Left hindlimb (tissue), 1 donor: ENCODE data around the gene PGLYRP3.

Experiments
- DNase-seq: peaks from one replicate; pipeline ENCODE4 v3.0.0-alpha.2; 2018

Gene PGLYRP3

DNA sequence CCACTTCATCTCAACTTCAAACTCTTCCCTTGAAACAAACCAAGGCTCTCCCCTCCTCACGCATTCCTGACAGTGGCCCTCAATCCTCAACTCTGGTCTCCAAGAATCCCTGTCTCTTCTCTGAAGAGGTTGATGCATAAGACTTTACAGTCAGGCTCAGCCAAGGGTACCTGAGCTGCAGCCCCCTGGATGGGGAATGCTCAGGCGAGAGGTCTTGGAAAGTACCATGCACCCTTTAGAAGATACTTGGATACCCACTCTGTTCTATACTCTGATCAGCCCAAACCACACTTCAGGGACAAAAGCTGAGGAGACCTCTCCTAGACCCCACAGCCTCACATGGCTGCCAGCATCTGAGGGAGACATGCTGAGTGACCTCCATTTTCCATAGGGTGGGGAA lies 536 bp upstream of the PGLYRP3 start:
- DNase-seq: no peak

DNA sequence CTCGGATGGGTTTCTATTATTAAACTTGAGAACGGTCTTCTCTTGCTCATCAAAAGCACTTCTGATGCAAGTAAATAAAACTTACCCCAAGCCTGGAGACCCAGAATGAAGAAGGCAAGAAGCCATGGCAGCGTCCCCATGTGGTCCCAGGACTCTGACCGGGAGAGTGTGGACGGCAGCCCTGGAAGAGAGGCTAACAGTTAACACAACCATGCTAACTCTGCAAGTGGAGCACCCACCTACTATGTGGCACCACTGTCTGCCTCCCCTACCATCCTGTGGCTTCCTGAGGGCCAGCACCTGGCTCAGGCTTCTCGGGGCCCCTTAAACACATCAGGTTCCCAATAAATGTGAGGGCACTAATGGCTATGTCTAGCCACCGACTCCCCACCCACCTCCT lies 2.2 kb downstream of the PGLYRP3 start:
- no peak for DNase-seq

DNA sequence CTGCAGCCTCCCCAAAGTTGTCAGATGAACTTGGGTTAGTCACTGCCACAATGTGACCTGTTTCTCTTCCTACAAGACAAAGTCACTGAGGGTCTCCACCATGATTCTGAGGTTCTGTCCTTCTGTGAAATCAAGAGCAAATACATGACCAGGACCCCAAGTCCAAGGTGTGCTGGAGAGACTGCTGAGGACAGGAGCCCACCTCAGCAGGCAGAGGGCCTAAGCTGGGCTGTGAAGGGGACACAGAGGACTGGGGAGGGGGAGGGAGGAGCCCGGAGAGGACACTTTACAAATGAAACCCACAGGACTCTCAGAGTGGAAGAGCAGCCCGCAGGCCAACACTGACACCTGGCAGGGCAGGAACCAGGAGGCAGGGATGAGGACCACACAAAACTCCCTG lies 3.3 kb downstream of the PGLYRP3 start:
- DNase-seq: no peak

DNA sequence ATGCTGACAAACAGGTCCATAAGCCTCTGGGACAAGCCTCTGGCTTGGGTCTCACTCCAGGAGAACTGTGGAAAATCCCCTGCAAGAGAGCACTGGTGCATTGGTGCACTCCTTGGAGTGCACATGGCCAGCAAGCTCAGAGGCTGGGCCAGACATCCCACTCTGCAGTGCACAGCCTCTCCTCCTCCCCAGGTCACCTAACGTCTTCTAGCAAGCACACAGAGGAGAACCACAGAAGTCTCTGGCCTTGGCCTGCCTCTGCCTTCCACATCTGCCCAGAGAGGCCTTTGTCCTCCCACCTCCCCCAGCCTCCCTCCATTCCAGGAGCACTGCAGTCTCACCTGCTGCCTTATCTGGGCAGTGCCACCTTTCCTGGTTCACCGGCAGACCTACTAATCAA lies 4.2 kb downstream of the PGLYRP3 start:
- DNase-seq: no peak

DNA sequence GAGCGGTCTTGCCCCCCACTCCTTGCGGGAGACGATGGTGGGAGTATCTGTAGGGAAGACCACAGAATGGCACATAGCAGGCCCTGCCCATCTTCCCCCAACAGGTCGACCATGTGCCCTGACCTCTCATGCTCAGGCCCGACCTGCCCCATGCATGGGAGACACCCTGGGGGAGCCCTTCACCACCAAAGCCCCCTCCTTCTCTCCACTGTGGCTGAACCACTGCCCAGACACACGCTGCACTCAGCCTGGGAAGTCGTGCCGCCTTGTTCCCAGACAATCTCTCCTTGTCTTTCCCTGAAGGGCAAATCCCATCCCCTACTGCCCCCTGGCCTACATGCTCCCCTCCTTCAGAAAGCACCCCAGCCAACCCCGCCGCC lies 5.5 kb downstream of the PGLYRP3 start:
- no peak for DNase-seq

DNA sequence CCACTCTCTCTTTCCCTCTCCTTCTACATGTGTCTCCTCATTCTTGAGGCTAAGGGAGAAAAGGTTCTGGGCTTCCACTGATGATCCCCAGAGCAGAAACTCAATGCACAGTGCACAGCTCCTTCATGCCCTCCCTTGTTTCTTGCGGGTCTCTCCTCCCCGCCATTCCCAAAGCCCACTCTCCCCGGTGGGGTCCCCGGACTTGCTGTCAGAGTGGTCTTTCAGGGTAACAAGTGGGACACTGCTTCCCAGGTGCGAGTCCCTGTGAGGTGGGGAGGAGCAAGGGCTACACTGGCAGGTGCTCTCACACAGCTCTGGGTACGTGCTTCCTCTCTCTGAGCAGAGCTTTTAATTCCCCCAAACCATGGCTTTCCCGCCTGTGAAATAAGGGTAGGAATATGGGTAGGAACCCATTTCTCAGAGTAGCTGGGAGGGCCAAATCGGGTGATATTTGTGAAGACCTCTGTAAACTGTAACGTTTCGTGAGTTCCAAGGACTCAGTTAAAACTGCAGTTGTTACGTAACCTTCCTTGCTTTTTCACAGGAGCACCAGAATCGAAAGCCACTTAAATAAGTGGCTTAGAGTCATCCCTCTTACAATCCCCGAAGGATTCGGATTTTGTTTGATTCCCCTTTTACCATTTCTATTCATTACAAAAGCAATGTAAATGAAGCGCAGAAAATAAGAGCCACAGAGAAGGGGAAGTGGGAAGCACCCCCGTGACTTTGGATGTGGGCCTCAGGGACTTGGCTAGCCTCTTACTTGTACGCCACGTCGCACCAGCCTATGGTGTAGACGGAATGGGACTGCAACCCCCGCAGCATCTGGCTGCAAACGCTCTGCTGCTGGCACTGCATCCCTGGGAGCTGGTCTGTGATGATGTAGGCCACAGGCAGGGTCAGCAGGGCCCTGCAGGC lies 6.2 kb downstream of the PGLYRP3 start:
- no peak for DNase-seq

DNA sequence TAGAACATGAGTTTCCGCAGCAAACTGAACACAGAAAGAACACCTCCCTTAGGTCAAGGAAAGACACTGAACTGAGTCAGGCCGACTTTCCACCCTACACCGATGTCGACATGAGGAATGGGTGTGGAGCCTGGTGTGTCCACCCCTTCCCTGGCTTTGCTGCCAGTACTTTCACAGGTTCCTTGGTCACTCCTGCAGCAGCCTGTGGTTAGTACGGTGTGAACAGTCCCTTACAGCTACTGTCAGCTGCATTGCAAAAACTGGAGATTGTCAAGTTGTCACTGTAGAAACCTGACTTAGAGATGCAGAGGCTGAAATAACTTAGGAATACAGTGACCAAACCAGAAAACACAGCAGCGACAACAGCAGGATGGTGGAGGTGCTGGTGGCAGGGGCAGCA lies 7.1 kb downstream of the PGLYRP3 start:
- no peak for DNase-seq

DNA sequence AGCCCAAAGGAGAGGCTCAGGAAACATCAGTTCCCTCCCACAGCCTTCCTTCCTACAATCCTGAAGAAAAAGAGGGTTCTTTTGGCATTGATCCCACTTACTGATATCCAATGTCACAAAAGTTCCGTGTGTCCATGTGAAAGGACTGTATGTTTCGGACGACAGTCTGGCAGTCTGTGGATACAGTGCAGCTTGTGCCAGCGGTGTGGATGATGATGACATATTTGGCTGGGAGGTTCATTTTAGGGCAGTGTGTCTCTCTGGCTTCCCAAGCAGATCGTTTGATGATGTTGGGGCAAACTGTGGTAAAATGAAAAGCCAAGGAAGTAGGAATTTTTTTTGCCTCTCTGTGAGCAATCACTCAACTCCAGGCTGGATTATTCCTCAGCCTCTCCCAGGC lies 10.4 kb downstream of the PGLYRP3 start:
- no peak for DNase-seq

DNA sequence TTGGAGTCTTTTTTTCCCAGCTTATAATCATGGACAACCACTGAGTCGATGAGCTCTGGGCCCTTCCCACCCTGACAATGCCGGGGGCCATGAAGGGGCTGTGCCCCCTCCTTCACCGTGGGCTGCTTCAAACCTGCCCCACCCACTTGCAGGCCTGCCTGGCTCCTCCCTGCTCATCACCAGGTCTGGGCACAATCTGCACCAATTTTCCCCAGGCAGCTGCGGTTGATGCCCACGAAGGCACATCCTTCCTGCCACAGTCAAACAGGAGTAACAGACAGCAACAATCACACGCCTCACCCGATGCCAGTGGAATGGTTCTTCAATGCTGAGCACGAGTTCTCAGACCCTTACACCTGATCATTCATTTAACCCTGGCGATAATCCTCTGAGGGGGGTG lies 18.9 kb downstream of the PGLYRP3 start:
- no peak for DNase-seq

DNA sequence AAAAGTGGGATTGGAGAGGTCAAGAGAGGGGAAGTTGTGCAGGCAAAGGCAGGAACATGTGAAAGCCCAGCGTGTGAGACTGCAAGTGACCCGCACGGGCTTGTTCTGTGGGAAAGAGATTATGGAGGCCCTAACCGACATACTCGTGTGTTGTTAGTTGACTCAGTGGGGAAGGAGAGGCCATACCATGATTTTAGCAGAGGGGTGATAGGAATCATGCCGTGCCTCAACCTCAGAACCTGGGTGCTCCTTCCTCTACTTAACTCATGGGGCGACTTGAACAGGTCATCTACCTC lies 19.3 kb downstream of the PGLYRP3 start:
- no peak for DNase-seq

DNA sequence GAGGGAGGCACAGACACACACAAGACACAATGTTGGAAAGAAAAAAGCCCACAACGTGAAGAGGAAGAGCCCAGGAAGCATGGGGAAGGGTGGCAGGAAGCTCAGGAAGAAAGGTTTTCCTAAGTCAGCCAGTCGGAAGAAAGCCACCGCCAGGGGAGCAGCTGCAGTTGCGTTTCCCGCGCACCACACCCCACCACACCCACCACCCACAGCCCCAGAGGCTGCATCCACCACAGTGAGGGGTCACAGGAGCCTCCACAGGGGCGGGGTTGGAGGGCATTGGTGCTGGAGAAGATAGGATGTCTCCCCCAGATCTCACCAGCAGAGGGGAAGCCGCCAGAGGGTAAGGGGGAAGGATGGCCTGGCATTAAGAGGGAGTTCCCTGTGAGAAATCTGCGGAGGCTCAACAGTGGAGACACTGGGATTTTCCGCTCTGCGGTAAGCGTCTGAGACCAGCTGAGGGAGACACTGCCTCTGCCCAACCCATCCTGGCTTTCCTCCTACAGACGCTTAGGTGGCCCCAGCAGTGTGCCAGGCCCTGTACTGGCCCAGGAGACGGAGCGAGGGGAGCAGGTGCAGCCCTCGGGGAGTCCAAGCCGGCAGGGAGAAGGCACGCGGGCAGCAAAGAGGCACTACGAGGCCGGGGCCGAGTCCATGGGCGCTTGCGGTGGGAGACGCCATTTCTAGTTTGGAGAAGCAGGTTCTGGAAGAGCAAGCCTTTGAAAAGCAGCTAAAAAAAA lies 19.8 kb downstream of the PGLYRP3 start:
- no peak for DNase-seq

DNA sequence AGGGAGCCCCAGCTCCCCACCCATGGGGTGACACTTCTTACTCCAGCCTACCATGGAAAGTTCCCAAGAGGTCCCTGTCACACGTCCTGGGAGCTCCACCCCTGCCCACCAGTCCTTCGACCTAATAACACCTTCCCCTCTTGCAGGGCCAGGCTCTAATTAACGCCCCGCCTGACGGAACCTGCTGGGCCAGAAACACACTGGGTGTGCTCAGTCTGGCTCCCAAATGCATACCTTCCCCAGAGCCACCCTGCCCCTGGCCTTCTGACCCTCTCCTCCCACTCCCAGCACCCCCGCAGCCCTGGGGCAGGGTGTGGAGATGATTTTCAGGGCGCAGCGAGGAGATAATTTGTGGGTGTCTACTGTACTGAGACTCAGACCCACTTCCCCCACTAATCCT lies 20.6 kb downstream of the PGLYRP3 start:
- DNase-seq: no peak

DNA sequence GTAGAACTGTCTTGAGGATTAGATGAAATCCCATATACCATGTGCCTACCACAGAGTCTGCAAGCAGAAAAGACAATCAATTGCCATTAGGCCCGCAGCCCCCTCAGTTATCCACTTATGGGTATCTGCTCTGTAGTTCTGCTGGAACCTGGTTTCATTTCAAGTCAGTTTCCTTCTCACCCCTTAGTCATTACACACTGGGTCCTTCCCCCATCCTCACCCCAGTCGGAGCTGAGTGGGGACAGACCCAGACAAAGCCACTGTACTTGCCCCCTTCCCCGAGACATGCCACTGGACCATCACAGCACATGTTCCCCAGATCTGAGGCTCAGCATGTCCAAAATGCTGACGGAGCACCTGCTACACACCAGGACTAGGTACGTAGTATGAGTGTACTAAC lies 21.2 kb downstream of the PGLYRP3 start:
- no peak for DNase-seq

DNA sequence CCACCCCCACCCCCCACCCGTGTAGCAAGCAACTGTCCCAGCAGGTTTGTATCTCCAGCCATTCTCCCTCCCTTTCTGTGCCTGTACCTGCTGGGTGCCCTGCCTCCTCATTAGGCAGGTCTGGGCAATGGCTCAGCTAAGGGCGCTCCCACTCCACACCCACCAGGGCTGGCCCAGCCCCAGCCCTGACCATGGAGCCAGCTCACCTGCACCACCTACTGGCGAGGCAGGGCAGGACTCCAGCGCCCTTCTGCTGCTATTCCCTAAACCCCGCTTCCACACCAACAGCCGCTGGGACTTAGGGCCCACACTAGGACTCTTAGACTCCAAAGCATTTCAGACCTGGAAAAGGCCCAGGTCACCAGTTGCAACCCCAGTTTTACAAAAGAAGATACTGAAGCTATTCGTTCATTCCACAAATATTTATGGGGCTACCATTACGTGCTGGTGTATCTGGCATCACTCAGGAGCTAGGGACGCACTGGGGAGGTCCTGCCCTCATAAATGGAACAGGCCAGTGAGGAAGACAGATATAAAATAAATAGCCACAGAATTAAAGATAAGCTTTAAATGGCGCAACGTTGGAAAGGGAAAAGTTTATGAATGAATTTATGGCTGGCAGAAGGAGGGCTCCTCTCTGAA lies 24.0 kb downstream of the PGLYRP3 start:
- no peak for DNase-seq

DNA sequence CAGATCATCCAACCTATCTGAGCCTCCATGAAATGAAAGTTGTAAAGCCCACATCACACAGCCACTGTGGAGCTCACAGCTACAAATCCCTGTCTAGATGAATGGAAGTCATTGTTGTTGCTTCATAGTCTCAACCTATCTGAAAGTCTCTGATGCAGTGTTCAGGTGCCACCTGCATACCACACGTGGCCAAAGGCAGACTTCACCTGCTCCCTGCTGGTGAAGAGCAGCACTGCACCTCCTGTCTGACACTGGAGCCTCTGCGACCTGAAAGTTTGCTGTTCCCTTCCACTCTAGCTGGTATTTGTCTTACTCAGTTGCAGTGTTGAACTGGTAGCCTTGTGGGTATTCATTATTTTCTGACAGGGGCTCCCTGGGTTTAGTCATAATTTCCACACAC lies 34.9 kb downstream of the PGLYRP3 start:
- DNase-seq: no peak

DNA sequence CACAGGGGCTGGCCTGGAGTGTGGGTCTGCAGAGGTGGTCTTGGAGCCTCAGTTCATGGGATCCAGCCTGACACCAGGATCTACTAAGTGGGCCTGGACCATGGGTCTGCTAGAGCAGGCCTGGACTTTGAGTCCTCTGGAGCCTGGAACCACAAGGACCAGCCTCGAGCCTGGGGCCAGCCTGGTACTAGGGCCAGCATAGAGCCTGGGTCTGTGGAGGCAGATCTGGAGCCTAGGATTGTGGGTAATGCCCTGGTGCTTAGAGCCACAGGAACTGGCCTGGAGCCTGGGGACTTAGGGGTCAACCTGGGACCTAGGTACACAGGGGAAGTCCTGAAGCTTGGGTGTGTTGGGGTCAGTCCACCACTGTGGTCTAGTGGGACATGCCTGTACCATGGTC lies 40.6 kb downstream of the PGLYRP3 start:
- no peak for DNase-seq

DNA sequence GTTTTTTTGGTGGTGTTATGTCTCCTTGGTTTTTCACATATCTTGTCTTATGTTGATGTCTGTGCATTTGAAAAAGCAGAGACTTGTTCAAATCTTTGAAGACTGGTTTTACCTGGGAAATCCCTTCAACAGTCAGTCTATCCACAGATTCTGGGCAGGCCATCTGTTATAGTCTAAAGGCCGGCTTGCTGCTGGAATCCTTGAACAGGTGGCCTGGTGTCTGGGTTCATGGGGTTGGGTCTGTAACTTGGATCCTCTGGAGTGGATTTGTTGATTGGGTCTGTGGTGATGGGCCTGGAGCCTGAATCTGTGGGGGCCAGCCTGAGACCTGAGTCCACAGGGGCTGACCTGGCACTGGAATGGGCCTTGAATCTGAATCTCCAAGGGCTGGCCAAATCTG lies 41.0 kb downstream of the PGLYRP3 start:
- no peak for DNase-seq

DNA sequence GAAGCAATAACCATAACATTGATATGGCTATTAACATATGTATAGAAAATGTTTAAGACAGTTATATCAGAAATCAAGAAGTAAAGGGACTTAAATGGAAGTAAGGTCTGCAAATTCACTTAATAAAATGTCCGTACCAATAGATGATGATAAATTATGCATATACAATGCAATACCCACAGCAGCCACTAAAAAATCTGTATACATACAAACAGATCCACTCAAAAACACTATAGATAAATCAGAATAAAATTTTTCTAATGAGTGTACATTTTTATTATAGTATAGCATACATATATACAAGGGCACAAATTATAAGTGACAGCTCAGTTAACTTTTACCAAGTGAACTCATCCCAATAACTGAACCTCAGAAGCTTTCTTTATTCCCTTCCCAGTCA lies 47.3 kb downstream of the PGLYRP3 start:
- no peak for DNase-seq

DNA sequence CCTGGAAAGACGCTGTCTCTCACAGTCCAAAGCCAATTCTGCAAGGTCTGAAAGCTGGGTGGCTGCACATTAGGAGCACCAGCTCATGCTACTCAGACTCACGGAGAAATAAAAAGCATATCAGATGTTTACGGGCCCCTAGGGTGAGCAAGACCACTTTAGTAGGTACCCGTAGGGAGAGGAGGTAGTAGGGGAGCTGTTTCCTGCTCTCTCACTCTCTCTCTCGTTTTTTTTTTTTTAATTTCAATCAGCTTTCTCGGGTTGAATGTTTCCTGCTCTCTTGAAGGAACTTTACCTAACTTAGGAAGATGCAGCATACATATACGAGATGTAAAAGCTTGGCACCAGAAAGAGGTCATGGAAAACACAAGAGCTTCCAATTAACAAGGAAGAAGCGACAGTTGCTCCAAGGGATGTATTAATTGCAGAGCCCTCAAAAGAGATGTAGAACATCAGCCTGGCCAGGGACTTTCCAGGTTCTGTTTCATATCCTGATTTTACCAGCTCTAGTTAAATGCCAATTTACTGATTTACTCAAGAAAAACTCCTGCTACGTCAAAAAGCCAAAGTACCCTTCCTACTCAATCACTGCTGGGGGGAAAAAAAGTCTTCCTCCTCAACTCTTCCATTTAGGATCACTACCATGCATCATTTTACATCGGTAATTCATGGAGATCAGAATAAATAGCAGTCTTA lies 50.1 kb downstream of the PGLYRP3 start:
- DNase-seq: no peak

DNA sequence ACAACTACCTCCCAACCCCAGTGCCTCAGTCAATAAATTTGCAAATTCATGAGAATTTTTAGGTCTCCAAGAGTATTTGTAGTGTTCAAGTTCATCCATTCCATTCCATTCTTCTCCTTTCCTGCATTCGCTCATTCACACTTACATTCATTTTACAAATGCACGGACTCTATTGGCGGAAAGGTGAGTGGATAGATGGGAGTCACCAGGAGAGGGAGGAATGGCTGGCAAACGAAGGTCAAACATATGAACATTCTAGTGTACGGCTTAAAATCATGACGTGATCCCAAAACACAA lies 50.7 kb downstream of the PGLYRP3 start:
- no peak for DNase-seq

DNA sequence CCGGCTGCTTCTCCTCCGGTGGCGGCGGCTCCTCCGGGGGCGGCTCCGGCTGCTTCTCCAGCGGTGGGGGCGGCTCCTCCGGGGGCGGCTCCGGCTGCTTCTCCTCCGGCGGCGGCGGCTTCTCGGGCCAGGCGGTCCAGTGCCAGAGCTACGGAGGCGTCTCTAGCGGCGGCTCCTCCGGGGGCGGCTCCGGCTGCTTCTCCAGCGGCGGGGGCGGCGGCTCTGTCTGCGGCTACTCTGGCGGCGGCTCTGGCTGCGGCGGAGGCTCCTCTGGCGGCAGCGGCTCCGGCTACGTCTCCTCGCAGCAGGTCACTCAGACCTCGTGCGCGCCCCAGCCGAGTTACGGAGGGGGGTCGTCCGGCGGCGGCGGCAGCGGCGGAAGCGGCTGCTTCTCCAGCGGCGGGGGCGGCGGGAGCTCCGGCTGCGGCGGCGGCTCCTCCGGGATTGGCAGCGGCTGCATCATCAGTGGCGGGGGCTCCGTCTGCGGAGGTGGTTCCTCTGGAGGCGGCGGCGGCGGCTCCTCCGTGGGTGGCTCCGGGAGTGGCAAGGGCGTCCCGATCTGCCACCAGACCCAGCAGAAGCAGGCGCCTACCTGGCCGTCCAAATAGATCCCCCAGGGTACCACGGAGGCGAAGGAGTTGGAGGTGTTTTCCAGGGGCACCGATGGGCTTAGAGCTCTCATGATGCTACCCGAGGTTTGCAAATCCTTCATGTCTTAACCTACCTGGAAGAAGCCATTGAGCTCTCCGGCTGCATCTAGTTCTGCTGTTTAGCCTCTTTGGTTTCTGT lies 51.3 kb downstream of the PGLYRP3 start:
- peak; percentile 58 for DNase-seq

DNA sequence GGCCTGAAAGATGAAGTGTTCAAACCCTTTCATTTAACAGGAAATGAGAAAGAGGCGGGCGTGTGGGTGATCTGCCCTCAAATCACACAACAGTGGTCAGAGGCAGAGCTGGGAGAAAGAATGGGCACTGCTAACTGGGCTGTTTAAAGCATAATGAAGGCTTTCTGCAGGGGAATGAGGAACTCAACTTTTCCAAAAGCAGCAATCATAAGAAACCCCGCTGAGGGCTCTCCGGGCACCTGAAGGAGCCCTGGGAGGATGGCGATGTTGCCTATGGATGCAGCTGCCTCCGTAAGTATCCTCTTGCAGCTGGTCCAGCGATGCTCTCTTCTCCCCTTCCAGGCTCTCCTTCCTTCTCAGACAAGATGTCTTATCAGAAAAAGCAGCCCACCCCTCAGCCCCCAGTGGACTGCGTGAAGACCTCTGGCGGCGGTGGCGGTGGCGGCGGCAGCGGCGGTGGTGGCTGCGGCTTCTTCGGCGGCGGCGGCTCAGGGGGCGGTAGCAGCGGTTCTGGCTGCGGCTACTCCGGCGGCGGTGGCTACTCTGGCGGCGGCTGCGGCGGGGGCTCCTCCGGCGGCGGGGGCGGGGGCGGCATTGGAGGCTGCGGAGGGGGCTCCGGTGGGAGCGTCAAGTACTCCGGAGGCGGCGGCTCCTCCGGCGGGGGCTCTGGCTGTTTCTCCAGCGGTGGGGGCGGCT lies 52.0 kb downstream of the PGLYRP3 start:
- peak; percentile 55 for DNase-seq
